Mammary epithelial cell (primary cell): ENCODE data around the gene MAJIN.

ENCODE experiments used
- CTCF ChIP-seq, 2 donors: IDR thresholded peaks in 1 of 2; conservative IDR thresholded peaks in 1 of 2; 2 replicates each; pipeline ENCODE4 v1.5.1; 2011 to 2012; ENCODE audit warnings: inconsistent platforms in 2 of 2, low read length in 2 of 2, mild to moderate bottlenecking in 2 of 2, control low read depth in 1 of 2, low read depth in 1 of 2; ENCODE audit not compliant: insufficient read depth in 1 of 2; ENCODE audit errors: extremely low read depth in 1 of 2
- EZH2 ChIP-seq: IDR thresholded peaks from 2 replicates; pipeline ENCODE4 v1.6.1; 2012; ENCODE audit warnings: low read length, inconsistent platforms, borderline replicate concordance

GRCh38 chr11:64923944-64924909, 47.7 kb downstream of the MAJIN start, which contains the start of gene PPP2R5B:
- TF ChIP-seq CTCF (conservative IDR thresholded peaks at IDR 0.05 in 1 of 2, IDR thresholded peaks at IDR 0.05 in 1 of 2; ENCODE audit: extremely low read depth in 1 of 2, insufficient read depth in 1 of 2, low read depth in 1 of 2, low read length in 2 of 2) (no peak), EZH2 (no peak)
